Fibroblast of lung (primary cell): ENCODE measurements around the gene RAI1. TPM values are rescaled to one million over a fixed set of nuclear protein-coding genes. Genes with fewer than 3 reads are reported as not detected.

ENCODE experiments used
- DNase-seq, 2 donors: peaks; one replicate each; pipeline versions ENCODE4 v3.0.0 to v3.0.0-alpha.2; 2010; ENCODE audit warnings: low read depth in 2 of 2
- H2AFZ ChIP-seq: 2 replicates; pipeline ENCODE4 v1.5.1; 2012; ENCODE audit warnings: low read length, control low read depth, inconsistent platforms
- H3K27ac ChIP-seq: 2 replicates; pipeline ENCODE4 v1.5.1; 2011; ENCODE audit warnings: low read length, control low read depth; ENCODE audit not compliant: insufficient read depth
- H3K27me3 ChIP-seq: 2 replicates; pipeline ENCODE4 v1.5.1; 2011; ENCODE audit warnings: mild to moderate bottlenecking, low read length; ENCODE audit not compliant: control insufficient read depth, insufficient read depth
- H3K36me3 ChIP-seq: 2 replicates; pipeline ENCODE4 v1.5.1; 2011; ENCODE audit warnings: low read length; ENCODE audit not compliant: control insufficient read depth, insufficient read depth
- H3K4me1 ChIP-seq: 2 replicates; pipeline ENCODE4 v1.5.1; 2011; ENCODE audit warnings: low read length; ENCODE audit not compliant: control insufficient read depth, insufficient read depth; ENCODE audit errors: extremely low read depth
- H3K4me2 ChIP-seq: 2 replicates; pipeline ENCODE4 v1.5.1; 2011; ENCODE audit warnings: low read length, control low read depth; ENCODE audit not compliant: insufficient read depth; ENCODE audit errors: extremely low read depth
- H3K4me3 ChIP-seq, 4 experiments: fragments of 200-600 bp in 1 of 4; sonication (generic) in 1 of 4; replicated peaks in 1 of 4; 2 replicates each; pipeline ENCODE4 v1.5.1; 2011 to 2016; ENCODE audit warnings: low read length in 4 of 4, low read depth in 3 of 4, mild to moderate bottlenecking in 3 of 4, control low read depth in 2 of 4, inconsistent platforms in 1 of 4, mixed read lengths in 1 of 4; ENCODE audit not compliant: insufficient read depth in 1 of 4; ENCODE audit errors: control extremely low read depth in 1 of 4
- H3K79me2 ChIP-seq: 2 replicates; pipeline ENCODE4 v1.5.1; 2012; ENCODE audit warnings: mild to moderate bottlenecking, low read length, inconsistent platforms; ENCODE audit not compliant: control insufficient read depth, insufficient read depth
- H3K9ac ChIP-seq: 2 replicates; pipeline ENCODE4 v1.5.1; 2011; ENCODE audit warnings: mild to moderate bottlenecking, low read length, control low read depth; ENCODE audit not compliant: insufficient read depth
- H3K9me3 ChIP-seq: 2 replicates; pipeline ENCODE4 v1.5.1; 2012; ENCODE audit warnings: low read depth, low read length; ENCODE audit not compliant: control insufficient read depth, insufficient read depth
- H4K20me1 ChIP-seq: 2 replicates; pipeline ENCODE4 v1.5.1; 2011; ENCODE audit warnings: low read length; ENCODE audit not compliant: control insufficient read depth, insufficient read depth; ENCODE audit errors: extremely low read depth
- EZH2 ChIP-seq: IDR thresholded peaks from 2 replicates; pipeline ENCODE4 v1.5.1; 2012; ENCODE audit warnings: low read length, control low read depth, mild to moderate bottlenecking; ENCODE audit errors: missing control alignments
- polyA plus RNA-seq, 2 donors: library from polyadenylated mRNA; depleted of rRNA in 1 of 2; stranded (reverse) in 1 of 2; unstranded in 1 of 2; fragments of >200 nt; gene quantifications; 2 replicates each; pipeline ENCODE4 v1.2.1, GENCODE V29; 2011 to 2012; ENCODE audit warnings: missing spikeins in 1 of 2
- total RNA-seq: library from RNA; depleted of rRNA; stranded (reverse); fragments of >200 nt; gene quantifications from 2 replicates; pipeline ENCODE4 v1.2.1, GENCODE V29; 2014
- TF ChIP-seq, protein P1 (sequence below), 2 donors: IDR thresholded peaks in 1 of 2; conservative IDR thresholded peaks in 1 of 2; 1 replicate in 1 of 2; 2 replicates in 1 of 2; pipeline ENCODE4 v1.5.1; 2011 to 2012; ENCODE audit warnings: low read length in 2 of 2, control low read depth in 1 of 2, inconsistent platforms in 1 of 2, low read depth in 1 of 2, mild to moderate bottlenecking in 1 of 2

Gene RAI1
- total and polyA plus RNA-seq, 2 donors (not counting 1 experiment from before 2014, with no cell fraction given): 2.1 to 6.6 TPM

GRCh38 chr17:17832032-17832363 is 150.7 kb downstream of the RAI1 start:
- Histone ChIP-seq H3K9me3 (no peaks in the 10 kb centered on the region), H4K20me1 (no peaks in the 10 kb centered on the region), H3K79me2 (peaks cover 79% of the 10 kb centered on the region), H3K27ac (no peak overlapping the region), H2AFZ (no peak overlapping the region), H3K27me3 (no peaks in the 10 kb centered on the region), H3K4me2 (no peak overlapping the region), H3K4me1 (peaks cover 18% of the 10 kb centered on the region), H3K36me3 (peaks cover 2% of the 10 kb centered on the region), H3K4me3 (no peak overlapping the region), H3K9ac (no peak overlapping the region)
- TF ChIP-seq, protein P1, sequence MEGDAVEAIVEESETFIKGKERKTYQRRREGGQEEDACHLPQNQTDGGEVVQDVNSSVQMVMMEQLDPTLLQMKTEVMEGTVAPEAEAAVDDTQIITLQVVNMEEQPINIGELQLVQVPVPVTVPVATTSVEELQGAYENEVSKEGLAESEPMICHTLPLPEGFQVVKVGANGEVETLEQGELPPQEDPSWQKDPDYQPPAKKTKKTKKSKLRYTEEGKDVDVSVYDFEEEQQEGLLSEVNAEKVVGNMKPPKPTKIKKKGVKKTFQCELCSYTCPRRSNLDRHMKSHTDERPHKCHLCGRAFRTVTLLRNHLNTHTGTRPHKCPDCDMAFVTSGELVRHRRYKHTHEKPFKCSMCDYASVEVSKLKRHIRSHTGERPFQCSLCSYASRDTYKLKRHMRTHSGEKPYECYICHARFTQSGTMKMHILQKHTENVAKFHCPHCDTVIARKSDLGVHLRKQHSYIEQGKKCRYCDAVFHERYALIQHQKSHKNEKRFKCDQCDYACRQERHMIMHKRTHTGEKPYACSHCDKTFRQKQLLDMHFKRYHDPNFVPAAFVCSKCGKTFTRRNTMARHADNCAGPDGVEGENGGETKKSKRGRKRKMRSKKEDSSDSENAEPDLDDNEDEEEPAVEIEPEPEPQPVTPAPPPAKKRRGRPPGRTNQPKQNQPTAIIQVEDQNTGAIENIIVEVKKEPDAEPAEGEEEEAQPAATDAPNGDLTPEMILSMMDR (conservative IDR thresholded peaks at IDR 0.05 in 1 of 2, IDR thresholded peaks at IDR 0.05 in 1 of 2; ENCODE audit: low read depth in 1 of 2, low read length in 2 of 2): no peak
- TF ChIP-seq EZH2: no peak
- no peak for DNase-seq

- Histone ChIP-seq H3K27me3 (no peaks in the 10 kb centered on the region), H3K9ac (no peak overlapping the region), H2AFZ (no peak overlapping the region), H3K79me2 (peaks cover 63% of the 10 kb centered on the region), H3K9me3 (no peaks in the 10 kb centered on the region), H3K4me2 (no peak overlapping the region), H3K4me1 (peaks cover 33% of the 10 kb centered on the region), H3K36me3 (peaks cover 1% of the 10 kb centered on the region), H3K4me3 (no peak overlapping the region), H3K27ac (no peak overlapping the region), H4K20me1 (no peaks in the 10 kb centered on the region)
- no peak for TF ChIP-seq EZH2
- TF ChIP-seq, protein P1 (conservative IDR thresholded peaks at IDR 0.05 in 1 of 2, IDR thresholded peaks at IDR 0.05 in 1 of 2; ENCODE audit: low read depth in 1 of 2, low read length in 2 of 2): no peak
- DNase-seq: no peak
These were observed 152.6 kb downstream of the RAI1 start for GRCh38 chr17:17833658-17834357.

- H4K20me1 ChIP-seq: no peaks in the 10 kb centered on the region
- H3K9me3 ChIP-seq: no peaks in the 10 kb centered on the region
- H2AFZ ChIP-seq: no peak overlapping the region
- H3K4me3 ChIP-seq: peak overlapping the region in 3 of 4 experiments; percentile 11 to 83 (median 82)
- H3K4me2 ChIP-seq: peak overlapping the region; percentile 99
- H3K79me2 ChIP-seq: peaks cover 55% of the 10 kb centered on the region
- H3K9ac ChIP-seq: no peak overlapping the region
- H3K27ac ChIP-seq: no peak overlapping the region
- peaks cover 1% of the 10 kb centered on the region for H3K36me3 ChIP-seq
- no peak for DNase-seq
- H3K4me1 ChIP-seq: peaks cover 39% of the 10 kb centered on the region
- no peak for TF ChIP-seq EZH2
- TF ChIP-seq, protein P1 (conservative IDR thresholded peaks at IDR 0.05 in 1 of 2, IDR thresholded peaks at IDR 0.05 in 1 of 2; ENCODE audit: low read depth in 1 of 2, low read length in 2 of 2): no peak
- no peaks in the 10 kb centered on the region for H3K27me3 ChIP-seq
These were observed 153.7 kb downstream of the RAI1 start for GRCh38 chr17:17834974-17835373.
